ENCODE measurements around the gene SLC37A1. TPM values are rescaled to one million over a fixed set of nuclear protein-coding genes. Genes with fewer than 3 reads are reported as not detected.
A peak's percentile ranks its signal among the peaks of the same experiment; 100 is the strongest.

Gene SLC37A1
- total and polyA plus RNA-seq, 2 donors from 2014 or later = 3.4 to 21.8 TPM

- Histone ChIP-seq H3K9me3 (ENCODE audit: control insufficient read depth in 2 of 3, insufficient read depth in 1 of 3, low read length in 3 of 3) (no peaks in the 10 kb centered on the region), H3K4me3 (ENCODE audit: low read length in 3 of 3) (no peak overlapping the region), H3K9ac (ENCODE audit: low read length in 3 of 3) (no peak overlapping the region), H3K27me3 (ENCODE audit: control insufficient read depth, insufficient read depth, low read length) (no peaks in the 10 kb centered on the region), H3K36me3 (ENCODE audit: control insufficient read depth in 2 of 3, insufficient read depth in 3 of 3, low read length in 3 of 3) (peaks cover 0 to 4% (median 0%) of the 10 kb centered on the region in 3 donors), H3K4me1 (ENCODE audit: control insufficient read depth in 2 of 3, insufficient read depth in 2 of 3, low read depth in 1 of 3, low read length in 3 of 3) (peaks cover 0 to 3% (median 2%) of the 10 kb centered on the region in 3 donors), H3K27ac (ENCODE audit: low read depth in 2 of 2, low read length in 2 of 2) (no peak overlapping the region)
- FAIRE-seq (no peak), DNase-seq (peak; percentile 47 to 84 (median 59))
- TF ChIP-seq CTCF (IDR thresholded peaks at IDR 0.05; ENCODE audit: borderline replicate concordance, extremely low read depth, insufficient read depth) = no peak
- intact Hi-C loops (cut with DNase I) = no loop called here
Measured at GRCh38 chr21:42568866-42569731, 55.4 kb downstream of the SLC37A1 start.

- no peak overlapping the region for H3K27ac ChIP-seq (ENCODE audit: low read depth in 2 of 2, low read length in 2 of 2)
- no peak for TF ChIP-seq CTCF (IDR thresholded peaks at IDR 0.05; ENCODE audit: borderline replicate concordance, extremely low read depth, insufficient read depth)
- no peak overlapping the region for H3K9ac ChIP-seq (ENCODE audit: low read length in 3 of 3)
- no peak overlapping the region for H3K4me3 ChIP-seq (ENCODE audit: low read length in 3 of 3)
- FAIRE-seq (no peak), DNase-seq (peak in 2 of 5 donors; percentile 37 to 58)
- peaks cover 0 to 3% (median 2%) of the 10 kb centered on the region in 3 donors for H3K4me1 ChIP-seq (ENCODE audit: control insufficient read depth in 2 of 3, insufficient read depth in 2 of 3, low read depth in 1 of 3, low read length in 3 of 3)
- H3K9me3 ChIP-seq (ENCODE audit: control insufficient read depth in 2 of 3, insufficient read depth in 1 of 3, low read length in 3 of 3) = no peaks in the 10 kb centered on the region
- H3K27me3 ChIP-seq (ENCODE audit: control insufficient read depth, insufficient read depth, low read length) = no peaks in the 10 kb centered on the region
- intact Hi-C loops (cut with DNase I) = no loop called here
- H3K36me3 ChIP-seq (ENCODE audit: control insufficient read depth in 2 of 3, insufficient read depth in 3 of 3, low read length in 3 of 3) = peaks cover 0 to 4% (median 0%) of the 10 kb centered on the region in 3 donors
Measured at GRCh38 chr21:42569732-42570301, 56.2 kb downstream of the SLC37A1 start.

GRCh38 chr21:42570362-42570761 lies 56.7 kb downstream of the SLC37A1 start:
- H3K9ac ChIP-seq (ENCODE audit: low read length in 3 of 3) = no peak overlapping the region
- peaks cover 0 to 3% (median 2%) of the 10 kb centered on the region in 3 donors for H3K4me1 ChIP-seq (ENCODE audit: control insufficient read depth in 2 of 3, insufficient read depth in 2 of 3, low read depth in 1 of 3, low read length in 3 of 3)
- no peaks in the 10 kb centered on the region for H3K9me3 ChIP-seq (ENCODE audit: control insufficient read depth in 2 of 3, insufficient read depth in 1 of 3, low read length in 3 of 3)
- H3K36me3 ChIP-seq (ENCODE audit: control insufficient read depth in 2 of 3, insufficient read depth in 3 of 3, low read length in 3 of 3) = peaks cover 0 to 4% (median 2%) of the 10 kb centered on the region in 3 donors
- FAIRE-seq (no peak), DNase-seq (peak in 2 of 5 donors; percentile 31 to 57)
- intact Hi-C loops (cut with DNase I) = no loop called here
- TF ChIP-seq CTCF (IDR thresholded peaks at IDR 0.05; ENCODE audit: borderline replicate concordance, extremely low read depth, insufficient read depth) = no peak
- no peak overlapping the region for H3K4me3 ChIP-seq (ENCODE audit: low read length in 3 of 3)
- H3K27me3 ChIP-seq (ENCODE audit: control insufficient read depth, insufficient read depth, low read length) = no peaks in the 10 kb centered on the region
- no peak overlapping the region for H3K27ac ChIP-seq (ENCODE audit: low read depth in 2 of 2, low read length in 2 of 2)

All from kidney (tissue), 14 donors.